ENCODE data around the gene TMEM72. TPM values are rescaled to one million over a fixed set of nuclear protein-coding genes. Genes with fewer than 3 reads are reported as not detected.

Gene TMEM72
- polyA plus RNA-seq, 5 donors, result 1.1 to 1.8 (median 1.7) TPM

- no peak for DNase-seq
Measured at GRCh38 chr10:44954042-44954441, 42.9 kb downstream of the TMEM72 start.

- no peak for DNase-seq
Measured at GRCh38 chr10:44954962-44955361, 43.8 kb downstream of the TMEM72 start.

GRCh38 chr10:44955413-44956070 is 44.4 kb downstream of the TMEM72 start:
- no peak for DNase-seq

GRCh38 chr10:44956226-44956625 is 45.1 kb downstream of the TMEM72 start:
- no peak for DNase-seq

- DNase-seq, result no peak
Measured at GRCh38 chr10:44956717-44957706, 45.9 kb downstream of the TMEM72 start.

- no peak for DNase-seq
Measured at GRCh38 chr10:44958196-44958897, 47.2 kb downstream of the TMEM72 start.

- DNase-seq, result no peak
Measured at GRCh38 chr10:44958898-44959246, 47.7 kb downstream of the TMEM72 start.

- DNase-seq, result peak; percentile 74 to 81
Measured at GRCh38 chr10:44959247-44960087, 48.3 kb downstream of the TMEM72 start, which contains the start of gene RASSF4. Gene RASSF4, plus strand, starts transcription at chr10:44959802. Its CDS starts 10,401 bp downstream, at chr10:44970203.

- no peak for DNase-seq
Measured at GRCh38 chr10:44960088-44960460, 48.9 kb downstream of the TMEM72 start.

- no peak for DNase-seq
Measured at GRCh38 chr10:44960482-44961229, 49.5 kb downstream of the TMEM72 start.

- no peak for DNase-seq
Measured at GRCh38 chr10:44961230-44961571, 50.1 kb downstream of the TMEM72 start.

- no peak for DNase-seq
Measured at GRCh38 chr10:44961931-44962750, 51.0 kb downstream of the TMEM72 start.

GRCh38 chr10:44962870-44963738 is 52.0 kb downstream of the TMEM72 start:
- DNase-seq, result no peak

- DNase-seq, result no peak
Measured at GRCh38 chr10:44963772-44964633, 52.9 kb downstream of the TMEM72 start.

- no peak for DNase-seq
Measured at GRCh38 chr10:44965104-44965503, 54.0 kb downstream of the TMEM72 start.

GRCh38 chr10:44965651-44966097 is 54.5 kb downstream of the TMEM72 start:
- DNase-seq, result no peak

- no peak for DNase-seq
Measured at GRCh38 chr10:44966129-44966815, 55.1 kb downstream of the TMEM72 start.

Measured in right lung (tissue), 5 donors.